IMR-90 (cell line): ENCODE data around the gene KBTBD7. TPM values are rescaled to one million over a fixed set of nuclear protein-coding genes. Genes with fewer than 3 reads are reported as not detected.

Experiments used
- ATAC-seq: fragments of 200-7000 bp; cut with Tn5 transposase; 2 replicates; pipeline ENCODE4 v1.9.1; 2020; ENCODE audit warnings: low read depth, mild to moderate bottlenecking, moderate library complexity
- BruUV-seq: library from RNA; stranded (reverse); fragments of 400-500 nt; replicated peaks from 2 replicates; lab custom pipeline; 2021; lab: Mats Ljungman, UMichigan
- CTCF ChIA-PET: fragments of 300-600 bp; formaldehyde crosslinking; extraction: SDS; loops from one replicate; lab custom pipeline; 2021; ENCODE audit warnings: antibody characterized with exemption; lab: Yijun Ruan, JAX
- POLR2A ChIA-PET: fragments of 300-600 bp; sonication (Branson Sonifier 250); formaldehyde crosslinking; loops from one replicate; lab custom pipeline; 2022; ENCODE audit warnings: antibody characterized with exemption; ENCODE audit not compliant: unreplicated experiment; lab: Charles Lee
- DNase-seq: peaks from one replicate; pipeline ENCODE4 v3.0.0; 2013
- H2AFZ ChIP-seq: replicated peaks from 2 replicates; pipeline ENCODE3; 2013; ENCODE audit warnings: low read length, mild to moderate bottlenecking; ENCODE audit not compliant: poor library complexity
- H2AK5ac ChIP-seq: 2 replicates; pipeline ENCODE4 v1.6.1; 2013; ENCODE audit warnings: low read depth, low read length, inconsistent platforms
- H2AK9ac ChIP-seq: replicated peaks from 2 replicates; pipeline ENCODE3; 2013; ENCODE audit warnings: mild to moderate bottlenecking, low read depth, low read length, moderate library complexity; ENCODE audit not compliant: poor library complexity
- H2BK120ac ChIP-seq: 2 replicates; pipeline ENCODE4 v1.6.1; 2013; ENCODE audit warnings: low read depth, low read length, inconsistent platforms
- H2BK15ac ChIP-seq: 3 replicates; pipeline ENCODE4 v1.6.1; 2013; ENCODE audit warnings: low read depth, low read length, inconsistent platforms
- H2BK20ac ChIP-seq: 2 replicates; pipeline ENCODE4 v1.6.1; 2013; ENCODE audit warnings: low read depth, mild to moderate bottlenecking, inconsistent platforms, low read length, moderate library complexity
- H2BK5ac ChIP-seq: 2 replicates; pipeline ENCODE4 v1.6.1; 2013; ENCODE audit warnings: mild to moderate bottlenecking, low read depth, low read length, inconsistent platforms; ENCODE audit not compliant: poor library complexity, severe bottlenecking
- H3K14ac ChIP-seq: replicated peaks from 2 replicates; pipeline ENCODE4 v1.6.1; 2013; ENCODE audit warnings: low read depth, low read length, inconsistent platforms
- H3K18ac ChIP-seq: 2 replicates; pipeline ENCODE4 v1.6.1; 2013; ENCODE audit warnings: low read depth, low read length, control low read depth
- H3K23ac ChIP-seq: 2 replicates; pipeline ENCODE4 v1.6.1; 2013; ENCODE audit warnings: low read depth, low read length, inconsistent platforms
- H3K27ac ChIP-seq: 2 replicates; pipeline ENCODE4 v1.5.1; 2013; ENCODE audit warnings: mild to moderate bottlenecking, control low read depth, low read length; ENCODE audit not compliant: insufficient read depth
- H3K27me3 ChIP-seq: 2 replicates; pipeline ENCODE4 v1.6.1; 2013; ENCODE audit warnings: low read length; ENCODE audit not compliant: control insufficient read depth, insufficient read depth
- H3K36me3 ChIP-seq: 2 replicates; pipeline ENCODE4 v1.6.1; 2013; ENCODE audit warnings: low read length, mixed read lengths; ENCODE audit not compliant: control insufficient read depth, insufficient read depth
- H3K4ac ChIP-seq: 2 replicates; pipeline ENCODE4 v1.6.1; 2013; ENCODE audit warnings: low read depth, low read length, inconsistent platforms
- H3K4me1 ChIP-seq: 2 replicates; pipeline ENCODE4 v1.6.1; 2013; ENCODE audit warnings: low read length, mixed read lengths; ENCODE audit not compliant: control insufficient read depth, insufficient read depth
- H3K4me2 ChIP-seq: 2 replicates; pipeline ENCODE4 v1.6.1; 2013; ENCODE audit warnings: low read depth, mild to moderate bottlenecking, control low read depth, low read length, moderate library complexity
- H3K4me3 ChIP-seq: 2 replicates; pipeline ENCODE4 v1.5.1; 2013; ENCODE audit warnings: low read depth, mild to moderate bottlenecking, control low read depth, low read length, moderate library complexity; ENCODE audit not compliant: insufficient read depth
- H3K56ac ChIP-seq: 2 replicates; pipeline ENCODE4 v1.6.1; 2013; ENCODE audit warnings: low read length, inconsistent platforms; ENCODE audit not compliant: insufficient read depth; ENCODE audit errors: extremely low read depth
- H3K79me1 ChIP-seq, 2 experiments: 2 replicates each; pipeline ENCODE4 v1.6.1; 2013; ENCODE audit warnings: low read length in 2 of 2, inconsistent platforms in 1 of 2, low read depth in 1 of 2
- H3K9ac ChIP-seq: 2 replicates; pipeline ENCODE4 v1.6.1; 2013; ENCODE audit warnings: low read depth, low read length, control low read depth
- H3K9me1 ChIP-seq: 2 replicates; pipeline ENCODE4 v1.6.1; 2013; ENCODE audit warnings: low read length, inconsistent platforms; ENCODE audit not compliant: insufficient read depth
- H3K9me3 ChIP-seq: 2 replicates; pipeline ENCODE4 v1.6.1; 2013; ENCODE audit warnings: low read length; ENCODE audit not compliant: control insufficient read depth, insufficient read depth
- H4K20me1 ChIP-seq: 2 replicates; pipeline ENCODE4 v1.6.1; 2013; ENCODE audit warnings: low read length, inconsistent platforms; ENCODE audit not compliant: insufficient read depth
- H4K5ac ChIP-seq: 2 replicates; pipeline ENCODE4 v1.6.1; 2013; ENCODE audit warnings: mild to moderate bottlenecking, low read depth, low read length, control low read depth
- H4K8ac ChIP-seq, 2 experiments: 2 replicates each; pipeline ENCODE4 v1.6.1; 2013; ENCODE audit warnings: low read depth in 2 of 2, low read length in 2 of 2, control low read depth in 1 of 2, inconsistent platforms in 1 of 2
- H4K91ac ChIP-seq: 2 replicates; pipeline ENCODE4 v1.6.1; 2013; ENCODE audit warnings: low read depth, low read length, inconsistent platforms; ENCODE audit not compliant: insufficient read depth
- BHLHE40 ChIP-seq: fragments of 150-350 bp; IDR thresholded peaks from 2 replicates; pipeline ENCODE4 v1.6.1; 2016; ENCODE audit warnings: mild to moderate bottlenecking, low read depth, low read length
- CEBPB ChIP-seq: IDR thresholded peaks from 2 replicates; pipeline ENCODE4 v1.6.1; 2012; ENCODE audit warnings: low read depth, low read length, improper control_type of control experiment
- CHD1 ChIP-seq: IDR thresholded peaks from 2 replicates; pipeline ENCODE4 v1.6.1; 2012; ENCODE audit warnings: low read depth, low read length, improper control_type of control experiment
- CTCF ChIP-seq: conservative IDR thresholded peaks from 2 replicates; pipeline ENCODE4 v1.5.1; 2012; ENCODE audit warnings: mild to moderate bottlenecking, low read depth, low read length, improper control_type of control experiment
- FOS ChIP-seq: fragments of 150-350 bp; IDR thresholded peaks from 2 replicates; pipeline ENCODE4 v1.6.1; 2016; ENCODE audit warnings: low read depth, low read length
- MAFK ChIP-seq: IDR thresholded peaks from 2 replicates; pipeline ENCODE4 v1.6.1; 2012; ENCODE audit warnings: low read depth, low read length, improper control_type of control experiment
- MAZ ChIP-seq: IDR thresholded peaks from 2 replicates; pipeline ENCODE4 v1.6.1; 2012; ENCODE audit warnings: low read depth, mild to moderate bottlenecking, low read length, improper control_type of control experiment, moderate library complexity, borderline replicate concordance
- MXI1 ChIP-seq: IDR thresholded peaks from 2 replicates; pipeline ENCODE4 v1.6.1; 2012; ENCODE audit warnings: low read depth, mild to moderate bottlenecking, low read length, moderate library complexity, borderline replicate concordance
- NFE2L2 ChIP-seq: fragments of 150-350 bp; IDR thresholded peaks from 2 replicates; pipeline ENCODE4 v1.6.1; 2016; ENCODE audit warnings: low read depth, mild to moderate bottlenecking, low read length
- POLR2A ChIP-seq: IDR thresholded peaks from 2 replicates; pipeline ENCODE4 v1.6.1; 2012; ENCODE audit warnings: mild to moderate bottlenecking, low read depth, low read length
- RAD21 ChIP-seq: IDR thresholded peaks from 2 replicates; pipeline ENCODE4 v1.6.1; 2012; ENCODE audit warnings: low read length, improper control_type of control experiment
- RCOR1 ChIP-seq: IDR thresholded peaks from 2 replicates; pipeline ENCODE4 v1.6.1; 2012; ENCODE audit warnings: mild to moderate bottlenecking, low read length, improper control_type of control experiment; ENCODE audit not compliant: insufficient replicate concordance
- RFX5 ChIP-seq: IDR thresholded peaks from 2 replicates; pipeline ENCODE4 v1.8.0; 2012; ENCODE audit warnings: low read depth, mild to moderate bottlenecking, low read length, moderate library complexity
- SMC3 ChIP-seq: fragments of 150-350 bp; IDR thresholded peaks from 2 replicates; pipeline ENCODE4 v1.6.1; 2016; ENCODE audit warnings: low read depth, mild to moderate bottlenecking, antibody characterized with exemption, low read length, moderate library complexity
- WGBS, 2 experiments: methylation state at CpG; one replicate each; pipeline versions ENCODE4 v1.1.5 to v1.1.7; 2013; ENCODE audit warnings: missing lambda C conversion rate in 2 of 2; ENCODE audit not compliant: insufficient read length in 1 of 2; ENCODE audit errors: extremely low coverage in 2 of 2; 5-methylcytosine and 5-hydroxymethylcytosine counted together
- dilution Hi-C: fragments of 300-500 bp; cut with HindIII; formaldehyde crosslinking; loops from one replicate; pipeline ENCODE4 v1.14.3; 2018; ENCODE audit warnings: low sequenced_read_pairs; ENCODE audit not compliant: unreplicated experiment
- in situ Hi-C: fragments of 300-500 bp; cut with MboI; formaldehyde crosslinking; loops from 3 replicates; pipeline ENCODE4 v1.14.3; 2019; ENCODE audit warnings: low sequenced_read_pairs, inconsistent platforms, mixed read lengths
- intact Hi-C: fragments of 100-400 bp; cut with micrococcal nuclease; formaldehyde crosslinking; loops from 2 replicates; pipeline ENCODE4 v1.10.0; 2022
- polyA plus RNA-seq, 3 experiments: library from polyadenylated mRNA; depleted of rRNA; stranded (reverse); fragments of >200 nt; gene quantifications; 2 replicates each; pipeline ENCODE4 v1.2.3, GENCODE V29; 2012; ENCODE audit warnings: low replicate concordance in 1 of 3
- total RNA-seq: library from RNA; depleted of rRNA; stranded (reverse); fragments of >200 nt; gene quantifications from 2 replicates; pipeline ENCODE4 v1.2.3, GENCODE V29; 2012
- TF ChIP-seq, protein P1 (sequence below): fragments of 150-350 bp; IDR thresholded peaks from 2 replicates; pipeline ENCODE4 v1.6.1; 2017; ENCODE audit warnings: mild to moderate bottlenecking, antibody characterized with exemption, low read length, low read depth
- TF ChIP-seq, protein P2 (sequence below): fragments of 150-350 bp; IDR thresholded peaks from 2 replicates; pipeline ENCODE4 v1.6.1; 2016; ENCODE audit warnings: low read depth, mild to moderate bottlenecking, low read length, moderate library complexity, borderline replicate concordance

Gene KBTBD7
- total and polyA plus RNA-seq, 2 of the 4 experiments (the other 2 are of a cell fraction), result 2.1 to 7.9 TPM

- Histone ChIP-seq H3K56ac (no peak overlapping the region), H3K9me3 (peaks cover 2% of the 10 kb centered on the region; the same call in 1 of the 2 replicates), H3K27me3 (no peaks in the 10 kb centered on the region), H3K18ac (no peak overlapping the region), H3K4me3 (no peak overlapping the region), H2BK15ac (no peak overlapping the region), H3K9me1 (no peaks in the 10 kb centered on the region), H3K14ac (no peak overlapping the region), H2BK5ac (no peak overlapping the region), H2AFZ (no peak overlapping the region), H3K27ac (no peak overlapping the region), H4K91ac (no peak overlapping the region), H2BK20ac (no peak overlapping the region), H3K9ac (no peak overlapping the region), H4K8ac (no peak overlapping the region), H3K36me3 (no peaks in the 10 kb centered on the region), H2AK9ac (no peak overlapping the region), H2BK120ac (no peak overlapping the region), H3K23ac (no peak overlapping the region), H3K4ac (no peak overlapping the region), H4K5ac (no peak overlapping the region), H4K20me1 (no peaks in the 10 kb centered on the region), H3K79me1 (no peaks in the 10 kb centered on the region), H3K4me1 (peaks cover 8% of the 10 kb centered on the region), H2AK5ac (no peak overlapping the region), H3K4me2 (no peak overlapping the region)
- dilution Hi-C loops, result no loop called here
- CTCF ChIA-PET, result no interaction called here
- WGBS, 2 experiments, result no CpG with 5 or more reads among the region's 2 CpGs
- intact Hi-C loops, result no loop called here
- BruUV-seq, result no TSS peak
- ATAC-seq (no peak), DNase-seq (no peak)
- POLR2A ChIA-PET, result no interaction called here
- in situ Hi-C loops, result no loop called here
- TF ChIP-seq BHLHE40 (no peak), RCOR1 (no peak), MAZ (no peak), MAFK (no peak), NFE2L2 (no peak), MXI1 (no peak), FOS (no peak), CTCF (no peak), CHD1 (no peak), SMC3 (no peak), RFX5 (no peak), POLR2A (no peak), CEBPB (no peak), RAD21 (no peak)
- TF ChIP-seq, protein P1, sequence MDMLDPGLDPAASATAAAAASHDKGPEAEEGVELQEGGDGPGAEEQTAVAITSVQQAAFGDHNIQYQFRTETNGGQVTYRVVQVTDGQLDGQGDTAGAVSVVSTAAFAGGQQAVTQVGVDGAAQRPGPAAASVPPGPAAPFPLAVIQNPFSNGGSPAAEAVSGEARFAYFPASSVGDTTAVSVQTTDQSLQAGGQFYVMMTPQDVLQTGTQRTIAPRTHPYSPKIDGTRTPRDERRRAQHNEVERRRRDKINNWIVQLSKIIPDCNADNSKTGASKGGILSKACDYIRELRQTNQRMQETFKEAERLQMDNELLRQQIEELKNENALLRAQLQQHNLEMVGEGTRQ, result no peak
- TF ChIP-seq, protein P2, sequence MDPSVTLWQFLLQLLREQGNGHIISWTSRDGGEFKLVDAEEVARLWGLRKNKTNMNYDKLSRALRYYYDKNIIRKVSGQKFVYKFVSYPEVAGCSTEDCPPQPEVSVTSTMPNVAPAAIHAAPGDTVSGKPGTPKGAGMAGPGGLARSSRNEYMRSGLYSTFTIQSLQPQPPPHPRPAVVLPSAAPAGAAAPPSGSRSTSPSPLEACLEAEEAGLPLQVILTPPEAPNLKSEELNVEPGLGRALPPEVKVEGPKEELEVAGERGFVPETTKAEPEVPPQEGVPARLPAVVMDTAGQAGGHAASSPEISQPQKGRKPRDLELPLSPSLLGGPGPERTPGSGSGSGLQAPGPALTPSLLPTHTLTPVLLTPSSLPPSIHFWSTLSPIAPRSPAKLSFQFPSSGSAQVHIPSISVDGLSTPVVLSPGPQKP, result no peak
These were observed 16.7 kb upstream of the KBTBD7 start for GRCh38 chr13:41211062-41211461.
